ENCODE measurements around the gene MYADML2. TPM values are rescaled to one million over a fixed set of nuclear protein-coding genes. Genes with fewer than 3 reads are reported as not detected.
"Not testable (repeated sequence)": the region's sequence is repeated elsewhere in the genome, so short reads cannot be mapped to it uniquely, and the experiment has no call there.

Gene MYADML2
- polyA plus RNA-seq, 4 donors: 0.03 to 0.06 TPM; not detected in 2

GRCh38 chr17:81957691-81958432 lies 10.8 kb upstream of the MYADML2 start:
- Histone ChIP-seq H3K27me3 (ENCODE audit: control insufficient read depth in 3 of 3, insufficient read depth in 3 of 3, low read length in 3 of 3) (peaks cover 10 to 44% (median 13%) of the 10 kb centered on the region in 3 donors), H3K27ac (ENCODE audit: low read depth in 1 of 3, low read length in 2 of 3) (no peak overlapping the region), H3K9me3 (ENCODE audit: control insufficient read depth in 2 of 2, insufficient read depth in 1 of 2, low read depth in 1 of 2, low read length in 1 of 2) (no peaks in the 10 kb centered on the region), H3K4me3 (ENCODE audit: low read depth in 1 of 3, low read length in 3 of 3) (no peak overlapping the region), H3K36me3 (ENCODE audit: control insufficient read depth in 3 of 3, insufficient read depth in 2 of 3, low read depth in 1 of 3, low read length in 3 of 3) (peaks cover 0 to 4% (median 0%) of the 10 kb centered on the region in 3 donors), H3K4me1 (ENCODE audit: control insufficient read depth in 3 of 3, insufficient read depth in 2 of 3, low read depth in 1 of 3, low read length in 2 of 3) (peaks cover 0 to 3% (median 0%) of the 10 kb centered on the region in 3 donors)
- FAIRE-seq (no peak), DNase-seq (no peak)
- WGBS, 3 donors: 71 to 80% (median 77%) methylated on average over 19 of the region's 19 CpGs

DNA sequence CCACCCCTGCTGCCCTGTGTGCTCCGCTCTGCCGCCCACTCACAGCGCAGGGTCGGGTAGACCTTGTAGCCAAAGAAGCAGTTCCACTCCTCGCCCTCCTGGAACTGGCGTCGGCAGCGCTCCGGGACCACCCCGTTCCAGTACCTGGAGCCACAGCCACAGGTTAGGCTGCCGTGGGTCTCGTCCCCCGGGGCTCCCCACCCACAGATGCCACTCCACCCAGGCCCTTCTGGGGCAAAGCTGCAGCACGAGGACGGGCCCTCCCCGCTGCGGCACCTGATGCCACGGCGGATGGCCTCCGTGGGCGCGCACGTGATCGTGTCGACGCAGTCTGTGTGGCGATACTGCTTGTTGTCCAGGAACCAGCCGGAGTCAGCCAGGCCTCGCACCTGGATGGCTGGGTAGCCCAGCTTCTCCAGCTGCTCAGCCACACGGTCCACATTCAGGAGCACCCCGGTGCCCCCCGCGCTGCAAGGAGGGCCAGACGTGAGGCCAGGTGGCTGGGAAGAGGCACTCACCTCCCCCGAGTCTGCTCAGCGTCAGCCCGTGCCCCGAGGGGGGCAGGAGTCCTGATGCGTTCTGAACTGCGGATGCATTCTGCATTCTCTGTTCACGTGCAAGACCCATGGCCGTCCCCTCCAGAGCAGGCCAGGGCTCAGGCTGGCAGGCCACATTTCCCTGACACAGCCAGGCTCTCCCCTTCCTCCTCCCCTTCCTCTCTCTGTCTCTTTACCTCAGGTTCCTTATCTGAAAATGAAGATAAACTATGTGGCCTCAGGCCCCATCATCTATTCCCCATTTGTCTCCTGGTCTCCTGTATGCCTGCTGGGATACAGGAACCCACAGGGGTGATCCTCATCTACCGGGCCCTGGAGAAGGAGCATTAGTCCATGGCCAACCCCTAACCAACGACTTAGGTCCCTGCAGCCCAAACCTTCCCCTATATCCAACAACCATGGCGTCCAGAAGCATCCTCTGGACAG lies 9.9 kb upstream of the MYADML2 start:
- 85 to 92% (median 87%) methylated on average over 44 to 45 of the region's 45 CpGs for WGBS, 3 donors
- Histone ChIP-seq H3K36me3 (ENCODE audit: control insufficient read depth in 3 of 3, insufficient read depth in 2 of 3, low read depth in 1 of 3, low read length in 3 of 3) (peaks cover 0 to 4% (median 0%) of the 10 kb centered on the region in 3 donors), H3K9me3 (ENCODE audit: control insufficient read depth in 2 of 2, insufficient read depth in 1 of 2, low read depth in 1 of 2, low read length in 1 of 2) (no peaks in the 10 kb centered on the region), H3K27ac (ENCODE audit: low read depth in 1 of 3, low read length in 2 of 3) (no peak overlapping the region), H3K27me3 (ENCODE audit: control insufficient read depth in 3 of 3, insufficient read depth in 3 of 3, low read length in 3 of 3) (peaks cover 9 to 34% (median 10%) of the 10 kb centered on the region in 3 donors), H3K4me1 (ENCODE audit: control insufficient read depth in 3 of 3, insufficient read depth in 2 of 3, low read depth in 1 of 3, low read length in 2 of 3) (peaks cover 0 to under 1% (median 0%) of the 10 kb centered on the region in 3 donors), H3K4me3 (ENCODE audit: low read depth in 1 of 3, low read length in 3 of 3) (no peak overlapping the region)
- FAIRE-seq (no peak), DNase-seq (no peak)

- FAIRE-seq: no peak
- Histone ChIP-seq H3K9me3 (ENCODE audit: control insufficient read depth in 2 of 2, insufficient read depth in 1 of 2, low read depth in 1 of 2, low read length in 1 of 2) (no peaks in the 10 kb centered on the region), H3K4me1 (ENCODE audit: control insufficient read depth in 3 of 3, insufficient read depth in 2 of 3, low read depth in 1 of 3, low read length in 2 of 3) (no peaks in the 10 kb centered on the region), H3K4me3 (ENCODE audit: low read depth in 1 of 3, low read length in 3 of 3) (no peak overlapping the region), H3K27me3 (ENCODE audit: control insufficient read depth in 3 of 3, insufficient read depth in 3 of 3, low read length in 3 of 3) (peaks cover 6 to 32% (median 9%) of the 10 kb centered on the region in 3 donors), H3K27ac (ENCODE audit: low read depth in 1 of 3, low read length in 2 of 3) (no peak overlapping the region), H3K36me3 (ENCODE audit: control insufficient read depth in 3 of 3, insufficient read depth in 2 of 3, low read depth in 1 of 3, low read length in 3 of 3) (peaks cover 0 to 4% (median 0%) of the 10 kb centered on the region in 3 donors)
- WGBS, 3 donors: 81 to 86% (median 85%) methylated on average over 12 to 13 of the region's 13 CpGs
- DNase-seq: no peak
Observed at GRCh38 chr17:81955756-81956544, 8.9 kb upstream of the MYADML2 start.

- no peaks in the 10 kb centered on the region for H3K4me1 ChIP-seq (ENCODE audit: control insufficient read depth in 3 of 3, insufficient read depth in 2 of 3, low read depth in 1 of 3, low read length in 2 of 3)
- no peak overlapping the region for H3K27ac ChIP-seq (ENCODE audit: low read depth in 1 of 3, low read length in 2 of 3)
- peaks cover 0 to 4% (median 0%) of the 10 kb centered on the region in 3 donors for H3K36me3 ChIP-seq (ENCODE audit: control insufficient read depth in 3 of 3, insufficient read depth in 2 of 3, low read depth in 1 of 3, low read length in 3 of 3)
- FAIRE-seq (no peak), DNase-seq (no peak)
- no peaks in the 10 kb centered on the region for H3K9me3 ChIP-seq (ENCODE audit: control insufficient read depth in 2 of 2, insufficient read depth in 1 of 2, low read depth in 1 of 2, low read length in 1 of 2)
- H3K27me3 ChIP-seq (ENCODE audit: control insufficient read depth in 3 of 3, insufficient read depth in 3 of 3, low read length in 3 of 3): peaks cover 2 to 27% (median 6%) of the 10 kb centered on the region in 3 donors
- WGBS, 3 donors: 90 to 95% (median 95%) methylated on average over 25 to 26 of the region's 26 CpGs
- no peak overlapping the region for H3K4me3 ChIP-seq (ENCODE audit: low read depth in 1 of 3, low read length in 3 of 3)
Observed at GRCh38 chr17:81955058-81955681, 8.1 kb upstream of the MYADML2 start.

- DNase-seq (no peak), FAIRE-seq (no peak)
- Histone ChIP-seq H3K27ac (ENCODE audit: low read depth in 1 of 3, low read length in 2 of 3) (no peak overlapping the region), H3K36me3 (ENCODE audit: control insufficient read depth in 3 of 3, insufficient read depth in 2 of 3, low read depth in 1 of 3, low read length in 3 of 3) (peaks cover 0 to 4% (median 0%) of the 10 kb centered on the region in 3 donors), H3K4me1 (ENCODE audit: control insufficient read depth in 3 of 3, insufficient read depth in 2 of 3, low read depth in 1 of 3, low read length in 2 of 3) (no peaks in the 10 kb centered on the region), H3K9me3 (ENCODE audit: control insufficient read depth in 2 of 2, insufficient read depth in 1 of 2, low read depth in 1 of 2, low read length in 1 of 2) (no peaks in the 10 kb centered on the region), H3K4me3 (ENCODE audit: low read depth in 1 of 3, low read length in 3 of 3) (no peak overlapping the region), H3K27me3 (ENCODE audit: control insufficient read depth in 3 of 3, insufficient read depth in 3 of 3, low read length in 3 of 3) (peaks cover 2 to 24% (median 6%) of the 10 kb centered on the region in 3 donors)
- WGBS, 3 donors: 84 to 87% (median 87%) methylated on average over 19 of the region's 19 CpGs
Observed at GRCh38 chr17:81954131-81955057, 7.4 kb upstream of the MYADML2 start.

- not testable (repeated sequence) for FAIRE-seq; H3K4me1 ChIP-seq (ENCODE audit: control insufficient read depth in 3 of 3, insufficient read depth in 2 of 3, low read depth in 1 of 3, low read length in 2 of 3); H3K36me3 ChIP-seq (ENCODE audit: control insufficient read depth in 3 of 3, insufficient read depth in 2 of 3, low read depth in 1 of 3, low read length in 3 of 3); H3K4me3 ChIP-seq (ENCODE audit: low read depth in 1 of 3, low read length in 3 of 3); DNase-seq; H3K27ac ChIP-seq (ENCODE audit: low read depth in 1 of 3, low read length in 2 of 3); H3K9me3 ChIP-seq (ENCODE audit: control insufficient read depth in 2 of 2, insufficient read depth in 1 of 2, low read depth in 1 of 2, low read length in 1 of 2)
- WGBS, 3 donors: 61 to 77% (median 67%) methylated on average over 5 of the region's 5 CpGs
- H3K27me3 ChIP-seq (ENCODE audit: control insufficient read depth in 3 of 3, insufficient read depth in 3 of 3, low read length in 3 of 3): peaks cover under 1 to 14% (median 2%) of the 10 kb centered on the region in 3 donors
Observed at GRCh38 chr17:81953443-81953842, 6.4 kb upstream of the MYADML2 start.

DNA sequence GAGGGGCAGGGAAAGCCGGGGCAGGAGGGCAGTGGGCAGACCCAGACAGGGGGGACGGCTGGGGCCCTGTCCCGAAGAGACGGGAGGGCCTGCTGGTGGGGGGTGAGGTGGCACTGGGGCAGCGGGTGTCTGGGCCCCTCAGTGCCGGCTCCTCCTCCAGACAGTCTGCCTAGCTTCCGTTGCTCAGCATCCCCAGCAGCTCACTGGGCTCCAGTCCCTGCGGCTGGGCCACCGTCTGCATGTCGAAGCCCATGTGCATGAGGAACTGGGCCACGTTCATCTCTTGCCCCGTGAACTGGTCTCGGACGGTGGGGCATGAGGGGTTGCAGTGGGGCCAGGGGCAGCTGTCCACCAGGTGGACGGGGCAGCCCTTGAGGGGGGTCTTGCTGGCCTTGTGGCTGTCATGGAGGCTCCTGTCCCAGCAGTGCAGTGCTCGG lies 5.8 kb upstream of the MYADML2 start:
- Histone ChIP-seq H3K9me3 (ENCODE audit: control insufficient read depth in 2 of 2, insufficient read depth in 1 of 2, low read depth in 1 of 2, low read length in 1 of 2) (no peaks in the 10 kb centered on the region), H3K27me3 (ENCODE audit: control insufficient read depth in 3 of 3, insufficient read depth in 3 of 3, low read length in 3 of 3) (peaks cover 0 to 8% (median 2%) of the 10 kb centered on the region in 3 donors), H3K27ac (ENCODE audit: low read depth in 1 of 3, low read length in 2 of 3) (no peak overlapping the region), H3K4me1 (ENCODE audit: control insufficient read depth in 3 of 3, insufficient read depth in 2 of 3, low read depth in 1 of 3, low read length in 2 of 3) (no peaks in the 10 kb centered on the region), H3K36me3 (ENCODE audit: control insufficient read depth in 3 of 3, insufficient read depth in 2 of 3, low read depth in 1 of 3, low read length in 3 of 3) (peaks cover 0 to 4% (median 0%) of the 10 kb centered on the region in 3 donors), H3K4me3 (ENCODE audit: low read depth in 1 of 3, low read length in 3 of 3) (no peak overlapping the region)
- FAIRE-seq: no peak
- no peak for DNase-seq
- 74 to 88% (median 87%) methylated on average over 13 to 16 of the region's 16 CpGs for WGBS, 3 donors

All from small intestine (tissue), 7 donors.